Kidney (tissue), 22 donors: Measurements from ENCODE around the gene SLC2A1. TPM values are rescaled to one million over a fixed set of nuclear protein-coding genes. Genes with fewer than 3 reads are reported as not detected.

Source experiments
- DNase-seq, 5 donors: peaks; one replicate each; pipeline ENCODE4 v3.0.0-alpha.2; 2013 to 2020
- FAIRE-seq: peaks from 2 replicates; lab custom pipeline; 2012; peaks lifted over from hg19 to GRCh38; lab: Jason Lieb, UNC
- H3K27ac ChIP-seq, 2 donors: one replicate each; pipeline ENCODE4 v1.7.0; 2013; ENCODE audit warnings: low read depth in 2 of 2, low read length in 2 of 2, inconsistent platforms in 1 of 2
- H3K27me3 ChIP-seq: one replicate; pipeline ENCODE4 v1.7.1; 2013; ENCODE audit warnings: low read length, inconsistent platforms; ENCODE audit not compliant: control insufficient read depth, insufficient read depth
- H3K36me3 ChIP-seq, 3 donors: one replicate each; pipeline versions ENCODE4 v1.7.0 to v1.7.1; 2013; ENCODE audit warnings: low read length in 3 of 3, control low read depth in 1 of 3, inconsistent platforms in 1 of 3; ENCODE audit not compliant: insufficient read depth in 3 of 3, control insufficient read depth in 2 of 3
- H3K4me1 ChIP-seq, 3 donors: one replicate each; pipeline versions ENCODE4 v1.7.0 to v1.7.1; 2013; ENCODE audit warnings: low read length in 3 of 3, inconsistent platforms in 1 of 3, low read depth in 1 of 3; ENCODE audit not compliant: control insufficient read depth in 2 of 3, insufficient read depth in 2 of 3
- H3K4me3 ChIP-seq, 3 donors: one replicate each; pipeline versions ENCODE4 v1.7.0 to v1.8.1; 2013; ENCODE audit warnings: low read length in 3 of 3, control low read depth in 1 of 3, inconsistent platforms in 1 of 3
- H3K9ac ChIP-seq, 3 donors: one replicate each; pipeline versions ENCODE4 v1.7.0 to v1.7.1; 2013; ENCODE audit warnings: low read length in 3 of 3, control low read depth in 1 of 3, inconsistent platforms in 1 of 3
- H3K9me3 ChIP-seq, 3 donors: one replicate each; pipeline versions ENCODE4 v1.7.0 to v1.7.1; 2013; ENCODE audit warnings: low read length in 3 of 3, control low read depth in 1 of 3, inconsistent platforms in 1 of 3; ENCODE audit not compliant: control insufficient read depth in 2 of 3, insufficient read depth in 1 of 3
- CTCF ChIP-seq: IDR thresholded peaks from 3 replicates; pipeline ENCODE4 v1.5.1; 2012; ENCODE audit warnings: mild to moderate bottlenecking, moderate library complexity, borderline replicate concordance; ENCODE audit not compliant: insufficient read depth; ENCODE audit errors: extremely low read depth
- intact Hi-C: fragments of 100-400 bp; cut with DNase I; formaldehyde crosslinking; loops from one replicate; pipeline ENCODE4 v1.11.1; 2022
- long read RNA-seq, 10 donors: library from polyadenylated mRNA in 1 of 10; unstranded in 1 of 10; transcript quantifications; one replicate each; pipeline ENCODE4 v2.0.0 and lab custom pipeline, GENCODE V29; 2021 to 2026
- polyA plus RNA-seq: library from polyadenylated mRNA; stranded (reverse); fragments of 350-450 nt; fragmentation: Illumina TruSeq; extraction: RNeasy Lipid Tissue Mini Kit (QIAGEN cat#74804); gene quantifications from one replicate; pipeline ENCODE4 v1.2.3, GENCODE V29; 2014; ENCODE audit warnings: low read depth, low replicate concordance; ENCODE audit not compliant: insufficient read depth
- total RNA-seq: library from RNA; stranded (reverse); fragmentation: NEBNext Ultra II Directional; extraction: Animal tissue kit (Norgen Biotek cat#: 25700); gene quantifications from one replicate; pipeline ENCODE4 v1.2.1, GENCODE V29; 2021
- donor health status: control.
- donor health status: control.
- donor health status: control.
- donor health status: control.
- donor health status: control.
- donor health status: DM: yes; HTN: yes; CAD: no.
- donor health status: Normal renal cell carcinoma (clear cell type).

SLC2A1 gene
- 55.9 TPM for total RNA-seq
- 28.6 TPM for polyA plus RNA-seq
- long read RNA-seq, donor 1, transcript SLC2A1-203 (10 exons, 3,670 nt) = major isoform, 8 of 8 reads
- long read RNA-seq, donor 1, partial matches to known transcripts = 0 of 8 reads
- long read RNA-seq, donor 1, other reads (novel, unspliced or antisense) = 0 of 8 reads
- long read RNA-seq, donor 2, transcript SLC2A1-203 (10 exons, 3,670 nt) = major isoform, 6 of 22 reads
- long read RNA-seq, donor 2, partial matches to known transcripts = 15 of 22 reads
- long read RNA-seq, donor 2, other reads (novel, unspliced or antisense) = 0 of 22 reads
- long read RNA-seq, donor 3, transcript SLC2A1-203 (10 exons, 3,670 nt) = major isoform, 8 of 10 reads
- long read RNA-seq, donor 3, partial matches to known transcripts = 0 of 10 reads
- long read RNA-seq, donor 3, other reads (novel, unspliced or antisense) = 0 of 10 reads
- long read RNA-seq, donor 4, partial matches to known transcripts = 0 of 3 reads
- long read RNA-seq, donor 4, other reads (novel, unspliced or antisense) = 0 of 3 reads
- long read RNA-seq, donor 5 = 0 reads
- long read RNA-seq, donor 6 = 0 reads
- long read RNA-seq, donor 7, transcript SLC2A1-203 (10 exons, 3,670 nt) = major isoform, 45 of 85 reads
- long read RNA-seq, donor 7, partial matches to known transcripts = 35 of 85 reads
- long read RNA-seq, donor 7, other reads (novel, unspliced or antisense) = 5 of 85 reads
- long read RNA-seq, donor 8, partial matches to known transcripts = 5 of 11 reads
- long read RNA-seq, donor 8, other reads (novel, unspliced or antisense) = 0 of 11 reads
- long read RNA-seq, donor 9, partial matches to known transcripts = 0 of 3 reads
- long read RNA-seq, donor 9, other reads (novel, unspliced or antisense) = 0 of 3 reads
- long read RNA-seq, donor 10, transcript SLC2A1-203 (10 exons, 3,670 nt) = major isoform, 6 of 8 reads
- long read RNA-seq, donor 10, partial matches to known transcripts = 0 of 8 reads
- long read RNA-seq, donor 10, other reads (novel, unspliced or antisense) = 0 of 8 reads

- FAIRE-seq (no peak), DNase-seq (peak; percentile 95 to 98 (median 97))
- intact Hi-C loops = no loop called here
- peak within 1 kb of the TSS; percentile 78 to 88 (median 79) for H3K4me3 ChIP-seq
- peak within 1 kb of the TSS; percentile 72 to 86 (median 72) for H3K9ac ChIP-seq
- TF ChIP-seq CTCF = no peak
- no peaks in the 10 kb centered on the region for H3K36me3 ChIP-seq
- H3K27me3 ChIP-seq = no peaks in the 10 kb centered on the region
- no peaks in the 10 kb centered on the region for H3K9me3 ChIP-seq
- peaks cover 2 to 17% (median 6%) of the 10 kb centered on the region in 3 donors for H3K4me1 ChIP-seq
- H3K27ac ChIP-seq = peak within 1 kb of the TSS; percentile 83 to 89
These were observed at the start of gene SLC2A1 for GRCh38 chr1:42958488-42959319. SLC2A1 (minus strand) TSS chr1:42958868; CDS start chr1:42958651, 217 bp downstream.

- no peaks in the 10 kb centered on the region for H3K9me3 ChIP-seq
- H3K4me3 ChIP-seq = no peak overlapping the region
- intact Hi-C loops = no loop called here
- no peaks in the 10 kb centered on the region for H3K27me3 ChIP-seq
- H3K36me3 ChIP-seq = no peaks in the 10 kb centered on the region
- H3K9ac ChIP-seq = no peak overlapping the region
- FAIRE-seq (no peak), DNase-seq (peak; percentile 76 to 88 (median 82))
- no peaks in the 10 kb centered on the region for H3K4me1 ChIP-seq
- H3K27ac ChIP-seq = no peak overlapping the region
- no peak for TF ChIP-seq CTCF
These were observed 48.9 kb upstream of the SLC2A1 start for GRCh38 chr1:43007377-43008114.
